Osteoblast (primary cell): ENCODE data around the gene SLC6A20. TPM values are rescaled to one million over a fixed set of nuclear protein-coding genes. Genes with fewer than 3 reads are reported as not detected.
A peak's percentile ranks its signal among the peaks of the same experiment; 100 is the strongest.

Experiments
- DNase-seq: peaks from one replicate; pipeline ENCODE4 v3.0.0; 2011; ENCODE audit warnings: low spot score, mixed read lengths; ENCODE audit not compliant: insufficient read length; ENCODE audit errors: missing footprints
- H2AFZ ChIP-seq: 2 replicates; pipeline ENCODE4 v1.6.0; 2011; ENCODE audit warnings: mild to moderate bottlenecking, low read length
- H3K27ac ChIP-seq: 2 replicates; pipeline ENCODE4 v1.5.1; 2011; ENCODE audit warnings: mild to moderate bottlenecking, low read depth, low read length, moderate library complexity
- H3K27me3 ChIP-seq: 2 replicates; pipeline ENCODE4 v1.6.0; 2012; ENCODE audit warnings: mild to moderate bottlenecking, control low read depth, inconsistent platforms, low read length, moderate library complexity; ENCODE audit not compliant: insufficient read depth
- H3K36me3 ChIP-seq: 2 replicates; pipeline ENCODE4 v1.5.1; 2011; ENCODE audit warnings: mild to moderate bottlenecking, low read length, control low read depth, moderate library complexity; ENCODE audit not compliant: insufficient read depth
- H3K4me1 ChIP-seq: 2 replicates; pipeline ENCODE4 v1.5.1; 2011; ENCODE audit warnings: mild to moderate bottlenecking, low read length, control low read depth, moderate library complexity; ENCODE audit not compliant: insufficient read depth
- H3K4me2 ChIP-seq: 2 replicates; pipeline ENCODE4 v1.6.0; 2011; ENCODE audit warnings: mild to moderate bottlenecking, low read length; ENCODE audit not compliant: insufficient read depth
- H3K4me3 ChIP-seq: fragments of 200-600 bp; sonication (generic); 3 replicates; pipeline ENCODE4 v1.5.1; 2012; ENCODE audit warnings: mild to moderate bottlenecking, low read length, inconsistent platforms; ENCODE audit not compliant: insufficient read depth
- H3K79me2 ChIP-seq: 2 replicates; pipeline ENCODE4 v1.6.0; 2012; ENCODE audit warnings: mild to moderate bottlenecking, low read length, control low read depth, inconsistent platforms; ENCODE audit not compliant: insufficient read depth
- H3K9me3 ChIP-seq: 2 replicates; pipeline ENCODE4 v1.5.1; 2011; ENCODE audit warnings: low read depth, low read length, control low read depth
- H4K20me1 ChIP-seq: 2 replicates; pipeline ENCODE4 v1.6.0; 2012; ENCODE audit warnings: mild to moderate bottlenecking, low read length, control low read depth; ENCODE audit not compliant: insufficient read depth
- total RNA-seq: library from RNA; depleted of rRNA; stranded (reverse); fragments of >200 nt; gene quantifications from 2 replicates; pipeline ENCODE4 v1.2.3, GENCODE V29; 2012
- TF ChIP-seq, protein P1 (sequence below): IDR thresholded peaks from 2 replicates; pipeline ENCODE4 v1.5.1; 2011; ENCODE audit warnings: mild to moderate bottlenecking, low read depth, low read length, moderate library complexity; ENCODE audit errors: extremely low read depth

SLC6A20 gene
- total RNA-seq, 1 donor: not detected

DNA sequence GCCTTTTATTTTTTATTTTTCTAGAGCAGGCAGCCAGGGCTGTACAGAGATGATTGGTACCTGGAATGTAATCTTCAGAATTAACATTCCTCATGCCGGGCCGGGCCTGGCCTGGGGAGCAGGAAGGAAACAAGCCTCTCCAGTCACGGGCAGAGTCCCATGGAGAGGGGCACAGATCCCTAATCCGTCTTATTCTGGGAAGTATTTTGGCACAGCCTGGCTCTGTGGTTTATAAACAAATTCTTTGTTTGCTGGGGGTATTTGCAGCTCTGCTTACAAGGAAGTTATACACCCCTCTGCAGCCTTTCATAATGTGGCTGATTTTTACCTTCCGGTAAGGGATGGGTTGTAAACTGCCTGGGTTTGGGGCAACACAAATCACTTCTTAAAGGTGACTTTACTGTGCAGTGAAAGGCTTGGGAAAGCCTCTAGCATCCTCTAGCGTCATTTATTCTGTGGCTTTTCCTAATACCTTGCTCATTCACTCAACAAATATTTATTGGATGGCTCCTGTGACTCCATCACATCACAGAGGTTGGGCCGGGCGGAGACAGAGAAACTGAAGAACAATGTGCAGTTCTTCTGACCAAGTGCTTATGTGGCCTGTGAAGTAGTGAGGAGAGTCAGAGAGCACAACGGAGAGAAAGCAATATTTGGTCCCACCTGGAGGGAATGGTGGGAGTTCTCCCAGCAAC lies 2.7 kb downstream of the SLC6A20 start:
- Histone ChIP-seq H3K36me3 (no peaks in the 10 kb centered on the region), H3K27ac (no peak overlapping the region), H3K27me3 (peaks cover 85% of the 10 kb centered on the region), H3K79me2 (no peaks in the 10 kb centered on the region), H3K4me1 (no peaks in the 10 kb centered on the region), H2AFZ (no peak overlapping the region), H3K4me2 (no peak overlapping the region), H4K20me1 (no peaks in the 10 kb centered on the region), H3K4me3 (no peak overlapping the region), H3K9me3 (no peaks in the 10 kb centered on the region)
- peak; percentile 73 for DNase-seq
- TF ChIP-seq, protein P1, sequence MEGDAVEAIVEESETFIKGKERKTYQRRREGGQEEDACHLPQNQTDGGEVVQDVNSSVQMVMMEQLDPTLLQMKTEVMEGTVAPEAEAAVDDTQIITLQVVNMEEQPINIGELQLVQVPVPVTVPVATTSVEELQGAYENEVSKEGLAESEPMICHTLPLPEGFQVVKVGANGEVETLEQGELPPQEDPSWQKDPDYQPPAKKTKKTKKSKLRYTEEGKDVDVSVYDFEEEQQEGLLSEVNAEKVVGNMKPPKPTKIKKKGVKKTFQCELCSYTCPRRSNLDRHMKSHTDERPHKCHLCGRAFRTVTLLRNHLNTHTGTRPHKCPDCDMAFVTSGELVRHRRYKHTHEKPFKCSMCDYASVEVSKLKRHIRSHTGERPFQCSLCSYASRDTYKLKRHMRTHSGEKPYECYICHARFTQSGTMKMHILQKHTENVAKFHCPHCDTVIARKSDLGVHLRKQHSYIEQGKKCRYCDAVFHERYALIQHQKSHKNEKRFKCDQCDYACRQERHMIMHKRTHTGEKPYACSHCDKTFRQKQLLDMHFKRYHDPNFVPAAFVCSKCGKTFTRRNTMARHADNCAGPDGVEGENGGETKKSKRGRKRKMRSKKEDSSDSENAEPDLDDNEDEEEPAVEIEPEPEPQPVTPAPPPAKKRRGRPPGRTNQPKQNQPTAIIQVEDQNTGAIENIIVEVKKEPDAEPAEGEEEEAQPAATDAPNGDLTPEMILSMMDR: no peak

DNA sequence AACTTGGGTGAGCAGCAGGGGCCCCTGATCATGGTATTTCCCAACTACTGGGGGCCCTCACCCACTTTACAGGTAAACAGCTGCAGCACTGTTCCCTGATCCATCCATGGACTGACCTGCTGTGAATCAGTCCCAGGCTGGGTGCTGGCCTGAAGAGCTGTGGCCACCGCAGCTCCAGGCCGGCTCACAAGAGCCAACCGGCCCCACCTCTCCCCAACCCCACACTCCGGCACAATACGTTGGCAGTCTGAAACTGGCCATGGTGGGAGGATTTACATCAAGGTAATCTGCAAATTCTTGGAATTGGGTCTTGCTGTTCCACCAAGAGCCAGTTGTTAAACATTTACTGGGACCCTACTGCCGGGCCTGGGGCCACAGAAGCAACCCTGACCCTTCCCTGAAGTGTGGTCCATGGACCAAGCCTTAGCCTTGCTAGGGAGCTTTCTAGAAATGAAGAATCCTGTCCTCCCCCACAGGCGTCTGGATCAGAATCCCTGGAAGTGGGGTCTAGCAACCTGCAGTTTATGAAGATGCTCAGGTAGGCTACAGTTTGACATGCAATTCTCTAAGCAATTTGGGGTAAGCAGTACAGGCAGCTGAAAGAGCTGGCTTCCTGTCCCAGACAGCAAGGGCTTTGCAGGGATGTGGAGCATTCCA lies 3.7 kb downstream of the SLC6A20 start:
- no peak for DNase-seq
- TF ChIP-seq, protein P1: no peak
- H3K4me3 ChIP-seq: no peak overlapping the region
- no peak overlapping the region for H3K4me2 ChIP-seq
- H3K4me1 ChIP-seq: no peaks in the 10 kb centered on the region
- no peak overlapping the region for H2AFZ ChIP-seq
- H3K36me3 ChIP-seq: no peaks in the 10 kb centered on the region
- H4K20me1 ChIP-seq: no peaks in the 10 kb centered on the region
- H3K9me3 ChIP-seq: no peaks in the 10 kb centered on the region
- no peak overlapping the region for H3K27ac ChIP-seq
- no peaks in the 10 kb centered on the region for H3K79me2 ChIP-seq
- peaks cover 75% of the 10 kb centered on the region for H3K27me3 ChIP-seq

DNA sequence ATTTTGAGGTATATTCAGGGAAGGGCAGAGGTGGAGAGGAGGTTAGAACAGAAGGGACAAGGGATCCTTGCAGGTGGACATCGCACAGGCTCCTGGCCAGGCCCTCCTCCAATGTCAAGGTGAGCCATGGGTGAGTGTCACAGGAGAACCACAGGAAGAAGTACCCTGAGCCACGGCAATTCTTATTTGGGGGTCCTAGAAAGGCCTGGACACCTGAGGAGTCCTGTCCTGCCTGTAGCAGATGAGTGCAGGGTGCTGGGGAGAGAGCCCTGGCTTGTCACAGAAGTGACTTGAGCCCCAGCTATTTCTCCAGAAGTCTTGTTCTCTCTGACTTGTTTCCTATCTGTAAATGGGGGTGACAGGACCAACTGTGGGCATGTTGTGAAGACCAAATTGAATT lies 4.3 kb downstream of the SLC6A20 start:
- no peak overlapping the region for H3K27ac ChIP-seq
- no peaks in the 10 kb centered on the region for H3K9me3 ChIP-seq
- no peak overlapping the region for H2AFZ ChIP-seq
- H4K20me1 ChIP-seq: no peaks in the 10 kb centered on the region
- H3K27me3 ChIP-seq: peaks cover 69% of the 10 kb centered on the region
- no peaks in the 10 kb centered on the region for H3K79me2 ChIP-seq
- no peak overlapping the region for H3K4me2 ChIP-seq
- DNase-seq: no peak
- H3K4me1 ChIP-seq: no peaks in the 10 kb centered on the region
- no peaks in the 10 kb centered on the region for H3K36me3 ChIP-seq
- TF ChIP-seq, protein P1: no peak
- H3K4me3 ChIP-seq: no peak overlapping the region

DNA sequence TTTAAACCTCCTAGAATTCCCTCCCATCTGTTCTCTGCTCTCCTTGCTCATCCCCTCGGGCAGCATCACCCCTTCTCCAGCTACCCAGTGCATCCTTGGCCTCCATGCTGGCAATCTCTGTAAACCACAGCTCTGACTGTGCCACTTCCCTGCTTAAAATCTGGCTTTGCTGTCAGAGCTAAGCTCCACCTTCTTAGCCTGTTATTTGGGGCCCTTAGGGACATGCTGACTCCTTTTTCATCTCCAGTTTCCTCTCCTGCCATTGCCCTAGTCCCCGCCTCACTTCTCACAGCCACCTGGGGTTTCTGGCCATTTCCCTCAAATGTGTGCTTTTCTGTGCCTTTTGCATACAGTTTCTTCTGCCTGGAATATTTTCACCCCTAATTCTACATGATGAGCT lies 5.7 kb downstream of the SLC6A20 start:
- Histone ChIP-seq H2AFZ (no peak overlapping the region), H3K79me2 (no peaks in the 10 kb centered on the region), H3K4me2 (no peak overlapping the region), H4K20me1 (no peaks in the 10 kb centered on the region), H3K9me3 (no peaks in the 10 kb centered on the region), H3K27me3 (peaks cover 67% of the 10 kb centered on the region), H3K4me1 (no peaks in the 10 kb centered on the region), H3K27ac (no peak overlapping the region), H3K4me3 (no peak overlapping the region), H3K36me3 (no peaks in the 10 kb centered on the region)
- TF ChIP-seq, protein P1: no peak
- peak; percentile 76 for DNase-seq
